ENCODE measurements around the gene PRR27.

PRR27 gene

GRCh38 chr4:70153937-70154336 lies at the start of gene PRR27:
TSS of gene PRR27 (plus strand) at chr4:70154237. CDS start at chr4:70154376, 139 bp downstream.
- no peak for DNase-seq

- DNase-seq: no peak
These were observed 43.1 kb upstream of the PRR27 start for GRCh38 chr4:70110917-70111316.

GRCh38 chr4:70113656-70114055 lies 40.4 kb upstream of the PRR27 start:
- no peak for DNase-seq

DNA sequence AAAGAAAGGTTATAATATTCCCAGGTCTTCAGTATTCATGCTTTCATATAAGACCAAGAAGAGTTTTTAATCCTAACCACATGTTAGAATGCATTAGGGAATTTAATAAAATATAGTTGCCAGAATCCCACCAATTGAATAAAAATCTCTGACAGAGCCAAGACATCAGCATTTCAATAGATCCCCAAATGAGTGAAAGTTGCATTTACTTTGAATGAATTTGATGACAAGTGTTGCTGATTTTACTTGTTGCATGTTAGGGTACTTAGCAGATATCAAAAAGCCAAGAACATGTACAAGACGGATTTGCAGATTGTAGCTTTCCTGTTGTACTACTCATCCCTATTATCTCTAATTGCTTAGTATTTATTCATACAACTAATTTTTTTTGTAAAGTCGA lies 39.9 kb upstream of the PRR27 start:
- DNase-seq: no peak

GRCh38 chr4:70120323-70120722 lies 33.7 kb upstream of the PRR27 start:
- no peak for DNase-seq

GRCh38 chr4:70133473-70133872 lies 20.6 kb upstream of the PRR27 start:
- no peak for DNase-seq

GRCh38 chr4:70138751-70139150 lies 15.3 kb upstream of the PRR27 start:
- DNase-seq: no peak

GRCh38 chr4:70151271-70151670 lies 2.8 kb upstream of the PRR27 start:
- DNase-seq: no peak

- DNase-seq: no peak
These were observed 1.9 kb upstream of the PRR27 start for GRCh38 chr4:70152088-70152487.

- DNase-seq: no peak
These were observed 4.5 kb downstream of the PRR27 start for GRCh38 chr4:70158576-70158975.

- DNase-seq: no peak
These were observed 23.1 kb downstream of the PRR27 start for GRCh38 chr4:70177090-70177489.

DNA sequence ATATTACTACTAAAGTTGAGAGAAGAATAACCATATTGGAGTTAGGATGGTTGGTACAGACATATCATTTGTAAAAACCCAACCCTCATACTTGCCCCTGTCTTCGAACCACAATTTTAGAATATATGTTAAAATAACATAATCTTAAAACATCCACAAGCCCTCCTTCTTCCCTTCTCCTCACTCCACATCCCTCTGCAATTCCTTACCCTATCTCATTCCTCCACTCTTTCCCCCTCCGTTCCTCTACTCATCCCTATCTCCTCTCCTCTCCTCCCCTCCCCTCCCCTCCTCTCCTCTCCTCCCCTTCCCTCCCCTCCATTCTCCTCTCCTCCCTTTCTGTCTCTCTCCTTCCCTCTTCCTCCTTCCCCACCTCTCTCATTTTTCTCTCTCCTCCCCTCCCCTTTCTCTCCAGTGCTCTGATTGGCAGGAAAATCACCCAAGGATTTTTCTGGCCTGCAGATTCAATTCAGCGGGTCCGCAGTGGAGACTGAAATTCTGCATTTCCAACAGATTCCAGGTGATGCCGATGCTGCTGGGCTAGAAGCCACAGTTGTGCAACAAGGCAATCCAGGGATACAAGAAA lies 24.1 kb downstream of the PRR27 start:
- no peak for DNase-seq

DNA sequence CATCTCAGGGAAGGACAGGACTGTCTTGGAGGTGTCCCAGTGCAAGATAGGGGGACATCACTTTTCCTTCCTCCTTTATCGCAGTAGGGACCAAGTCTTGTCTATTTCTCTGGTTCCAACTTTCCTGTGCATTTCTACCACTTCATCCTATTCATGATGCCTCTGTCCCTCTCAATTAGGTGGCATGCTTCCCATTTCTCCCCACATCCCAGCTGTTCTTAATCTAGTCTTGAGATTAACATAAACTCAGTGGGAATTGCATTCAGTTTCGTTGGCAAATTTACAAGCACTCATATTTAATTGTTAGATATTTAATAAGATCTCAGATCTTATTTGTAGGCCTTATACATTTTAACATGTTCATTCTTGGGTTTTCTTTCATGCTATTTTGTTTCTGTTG lies 25.8 kb downstream of the PRR27 start:
- no peak for DNase-seq

DNA sequence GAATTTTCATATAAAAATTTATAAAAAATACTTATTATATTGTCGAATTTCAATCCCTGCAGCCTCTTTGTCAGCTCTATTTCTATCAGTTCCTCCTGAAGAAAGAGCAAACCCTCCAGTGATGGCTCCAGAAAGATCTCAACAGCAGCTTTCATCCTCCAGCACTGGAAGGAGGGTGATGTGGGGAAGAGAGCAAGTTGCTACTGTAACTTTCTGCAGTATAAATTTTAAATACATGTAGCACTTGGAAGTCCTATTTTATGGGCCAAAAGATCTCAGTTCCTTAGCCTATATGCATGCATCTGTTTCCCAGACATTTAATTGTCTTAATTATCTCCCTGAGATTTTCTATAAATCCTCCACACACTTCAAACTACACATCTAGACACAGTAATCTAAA lies 27.8 kb downstream of the PRR27 start:
- no peak for DNase-seq

- DNase-seq: no peak
These were observed 28.6 kb downstream of the PRR27 start for GRCh38 chr4:70182517-70183167.

DNA sequence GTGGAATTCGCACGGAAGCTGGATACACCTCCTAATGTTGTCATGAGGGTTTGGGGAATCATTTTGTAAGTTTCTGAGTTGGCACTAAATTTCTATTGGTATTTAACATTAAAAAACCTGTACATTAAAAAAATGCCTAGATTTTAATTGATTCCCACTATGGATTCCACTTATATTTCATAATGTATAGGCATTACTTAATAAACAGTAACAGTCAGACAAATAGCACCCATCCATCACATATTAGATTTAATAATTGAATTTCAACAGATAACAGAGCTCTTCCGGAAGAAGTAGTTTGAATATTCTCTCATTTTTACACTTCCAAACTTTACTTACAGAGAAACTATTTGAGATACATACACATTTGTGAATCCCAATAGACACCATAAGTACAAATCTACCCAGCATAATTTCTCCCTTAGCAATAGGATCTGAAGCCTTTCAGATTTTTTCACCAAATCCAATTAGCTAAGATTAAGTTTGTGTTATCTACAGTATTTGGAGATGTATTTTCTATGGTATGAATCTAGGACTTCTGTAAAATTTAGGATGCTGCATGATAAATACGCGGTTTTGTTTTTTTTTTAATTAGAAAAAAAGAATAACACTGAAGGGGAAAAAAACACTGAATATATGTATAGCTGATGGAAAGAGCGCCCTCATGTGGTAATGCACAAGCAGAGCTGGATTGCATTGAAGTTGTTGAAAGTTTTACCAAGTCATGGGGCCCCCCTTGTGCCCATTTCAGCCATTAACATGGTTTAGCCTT lies 29.3 kb downstream of the PRR27 start:
- no peak for DNase-seq

DNA sequence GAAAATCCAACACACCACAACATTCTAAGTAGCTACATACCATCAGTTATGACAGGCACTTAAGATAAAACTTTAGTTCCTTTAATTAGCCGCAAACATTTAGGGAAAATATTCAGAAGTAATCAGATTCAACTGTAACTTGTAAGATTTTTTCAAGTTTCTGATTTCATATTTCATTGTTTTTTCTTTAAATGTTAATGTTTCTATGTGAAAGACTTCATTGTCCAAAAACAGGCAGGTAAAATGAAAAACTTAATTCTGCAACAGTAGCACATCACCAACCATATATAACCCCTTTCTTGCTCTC lies 29.9 kb downstream of the PRR27 start:
- no peak for DNase-seq

- DNase-seq: no peak
These were observed 33.2 kb downstream of the PRR27 start for GRCh38 chr4:70187216-70187615.

- DNase-seq: no peak
These were observed 36.5 kb downstream of the PRR27 start for GRCh38 chr4:70190579-70190978.

DNA sequence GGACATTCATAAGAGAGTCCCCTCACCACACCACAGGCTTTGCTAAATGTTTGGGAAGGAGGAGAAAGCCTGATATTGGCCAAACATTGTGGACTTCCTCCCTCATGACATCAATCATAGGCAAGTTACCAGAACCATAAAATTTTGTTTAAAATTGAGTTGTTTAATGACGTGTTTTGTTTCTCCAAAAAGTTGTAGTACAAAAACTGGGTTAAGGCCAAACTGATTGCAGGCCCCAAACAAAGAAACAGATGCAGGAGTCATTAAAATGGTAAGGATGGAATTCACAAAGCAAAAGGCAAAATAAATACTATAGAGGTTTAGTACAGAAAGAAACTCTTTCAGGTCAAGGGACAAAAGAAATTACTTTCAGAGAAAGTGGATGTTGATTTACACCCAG lies 37.6 kb downstream of the PRR27 start:
- no peak for DNase-seq

- DNase-seq: no peak
These were observed 38.9 kb downstream of the PRR27 start for GRCh38 chr4:70192895-70193294.

DNA sequence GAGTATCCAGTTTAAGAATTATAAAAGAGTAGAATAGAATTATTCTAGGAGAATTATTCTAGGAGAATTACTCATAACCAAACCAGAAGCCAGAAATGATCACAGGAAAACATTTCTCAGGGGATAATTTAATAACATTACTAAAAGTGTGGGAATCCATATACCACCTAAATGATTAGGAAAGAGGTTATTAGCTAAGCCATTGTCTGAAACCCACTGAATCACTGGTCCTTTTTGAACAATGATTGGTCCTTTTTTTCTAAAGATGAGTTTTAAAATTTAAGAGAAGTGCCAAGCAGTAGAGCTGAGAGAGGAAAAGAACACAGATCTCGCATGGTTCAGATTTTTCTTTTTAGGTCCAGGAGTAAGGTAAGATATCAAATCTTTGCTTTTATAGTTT lies 41.4 kb downstream of the PRR27 start, which contains the start of gene ODAM:
Gene ODAM, plus strand, starts transcription at position 301 of the 400 bp plus-strand sequence. CDS start 819 bp downstream, outside the sequence.
- no peak for DNase-seq

DNA sequence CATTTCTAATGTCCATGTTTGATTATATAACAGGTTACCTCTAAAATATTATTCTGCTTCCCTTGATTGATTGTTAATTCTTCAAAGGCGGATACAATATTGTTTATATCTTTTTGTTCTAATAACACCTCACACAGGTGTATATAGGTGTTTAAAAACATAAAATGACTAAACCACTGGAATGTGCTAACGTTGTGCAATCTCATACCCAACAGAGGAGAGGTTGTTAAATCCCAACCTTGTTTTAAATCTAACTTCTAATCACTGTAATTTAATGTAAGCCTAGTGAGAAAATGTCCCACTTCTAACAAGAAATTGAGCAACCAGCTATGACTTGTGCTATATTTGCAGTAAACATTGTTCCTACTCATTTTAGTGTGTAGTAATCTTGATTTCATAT lies 42.8 kb downstream of the PRR27 start:
- no peak for DNase-seq

GRCh38 chr4:70197842-70198241 lies 43.8 kb downstream of the PRR27 start:
- DNase-seq: no peak
